H9 (cell line): ENCODE data around the gene ARHGEF7. TPM values are rescaled to one million over a fixed set of nuclear protein-coding genes. Genes with fewer than 3 reads are reported as not detected.

Source experiments
- DNase-seq: peaks from one replicate; pipeline ENCODE4 v3.0.0-alpha.2; 2017
- H2AFZ ChIP-seq: one replicate; pipeline ENCODE4 v1.6.1; 2013; ENCODE audit warnings: mild to moderate bottlenecking, low read length, control low read depth, moderate library complexity
- H2AK5ac ChIP-seq: 2 replicates; pipeline ENCODE4 v1.6.1; 2013; ENCODE audit warnings: low read length, control low read depth, mixed read lengths; ENCODE audit not compliant: insufficient read length
- H2BK120ac ChIP-seq: one replicate; pipeline ENCODE4 v1.6.1; 2013; ENCODE audit warnings: low read depth, mild to moderate bottlenecking, low read length, control low read depth, inconsistent platforms; ENCODE audit not compliant: poor library complexity, severe bottlenecking
- H2BK12ac ChIP-seq: 2 replicates; pipeline ENCODE4 v1.6.1; 2013; ENCODE audit warnings: low read length, control low read depth, mixed read lengths, low read depth; ENCODE audit not compliant: insufficient read length
- H2BK15ac ChIP-seq: 2 replicates; pipeline ENCODE4 v1.6.1; 2013; ENCODE audit warnings: low read depth, low read length, control low read depth
- H2BK20ac ChIP-seq: one replicate; pipeline ENCODE4 v1.6.1; 2013; ENCODE audit warnings: low read depth, mild to moderate bottlenecking, low read length, control low read depth, inconsistent platforms; ENCODE audit not compliant: poor library complexity, severe bottlenecking
- H2BK5ac ChIP-seq: 2 replicates; pipeline ENCODE4 v1.6.1; 2013; ENCODE audit warnings: low read length, control low read depth, mixed read lengths; ENCODE audit not compliant: insufficient read length
- H3K14ac ChIP-seq: 2 replicates; pipeline ENCODE4 v1.6.1; 2013; ENCODE audit warnings: low read length, control low read depth; ENCODE audit not compliant: insufficient read depth
- H3K18ac ChIP-seq: 2 replicates; pipeline ENCODE4 v1.6.1; 2013; ENCODE audit warnings: low read depth, mild to moderate bottlenecking, mixed read lengths, low read length, control low read depth; ENCODE audit not compliant: insufficient read length
- H3K23ac ChIP-seq: 2 replicates; pipeline ENCODE4 v1.6.1; 2013; ENCODE audit warnings: low read length, control low read depth, mixed read lengths, low read depth; ENCODE audit not compliant: insufficient read length
- H3K23me2 ChIP-seq: 2 replicates; pipeline ENCODE4 v1.6.1; 2013; ENCODE audit warnings: low read depth, mild to moderate bottlenecking, mixed read lengths, low read length, control low read depth; ENCODE audit not compliant: insufficient read length, poor library complexity, severe bottlenecking
- H3K27ac ChIP-seq: 2 replicates; pipeline ENCODE4 v1.5.1; 2013; ENCODE audit warnings: low read length, control low read depth, mixed read lengths, low read depth; ENCODE audit not compliant: insufficient read length
- H3K27me3 ChIP-seq: 2 replicates; pipeline ENCODE4 v1.6.1; 2013; ENCODE audit warnings: low read length, control low read depth, inconsistent platforms; ENCODE audit not compliant: insufficient read depth
- H3K4ac ChIP-seq: 2 replicates; pipeline ENCODE4 v1.6.1; 2013; ENCODE audit warnings: low read depth, mild to moderate bottlenecking, control low read depth, inconsistent platforms, low read length, moderate library complexity
- H3K4me1 ChIP-seq: 2 replicates; pipeline ENCODE4 v1.6.1; 2013; ENCODE audit warnings: low read length, control low read depth, inconsistent platforms; ENCODE audit not compliant: insufficient read depth
- H3K4me2 ChIP-seq: 2 replicates; pipeline ENCODE4 v1.6.1; 2013; ENCODE audit warnings: low read length, control low read depth, mixed read lengths; ENCODE audit not compliant: insufficient read length, insufficient read depth
- H3K56ac ChIP-seq: 2 replicates; pipeline ENCODE4 v1.6.1; 2013; ENCODE audit warnings: low read depth, mild to moderate bottlenecking, mixed read lengths, low read length, control low read depth; ENCODE audit not compliant: insufficient read length
- H3K79me1 ChIP-seq: 2 replicates; pipeline ENCODE4 v1.6.1; 2013; ENCODE audit warnings: low read depth, mild to moderate bottlenecking, moderate library complexity, low read length, control low read depth, inconsistent platforms; ENCODE audit not compliant: insufficient read depth, poor library complexity, severe bottlenecking
- H3K79me2 ChIP-seq: 2 replicates; pipeline ENCODE4 v1.6.1; 2013; ENCODE audit warnings: low read length, control low read depth, inconsistent platforms; ENCODE audit not compliant: insufficient read depth
- H3K9ac ChIP-seq: 2 replicates; pipeline ENCODE4 v1.6.1; 2013; ENCODE audit warnings: low read length, control low read depth, mixed read lengths; ENCODE audit not compliant: insufficient read length; ENCODE audit errors: extremely low read depth
- H3K9me3 ChIP-seq: one replicate; pipeline ENCODE4 v1.6.1; 2013; ENCODE audit warnings: low read depth, low read length, inconsistent platforms; ENCODE audit not compliant: control insufficient read depth
- H3T11ph ChIP-seq: one replicate; pipeline ENCODE4 v1.6.1; 2013; ENCODE audit warnings: mild to moderate bottlenecking, low read length, control low read depth, inconsistent platforms
- H4K20me1 ChIP-seq: one replicate; pipeline ENCODE4 v1.6.1; 2013; ENCODE audit not compliant: control insufficient read depth, insufficient read length, insufficient read depth
- H4K5ac ChIP-seq: 2 replicates; pipeline ENCODE4 v1.6.1; 2013; ENCODE audit warnings: low read depth, mild to moderate bottlenecking, mixed read lengths, low read length, control low read depth; ENCODE audit not compliant: insufficient read length
- H4K8ac ChIP-seq: replicated peaks from 2 replicates; pipeline ENCODE4 v1.6.1; 2013; ENCODE audit warnings: low read length, control low read depth, mixed read lengths, low read depth; ENCODE audit not compliant: insufficient read length
- H4K91ac ChIP-seq: 2 replicates; pipeline ENCODE4 v1.6.1; 2013; ENCODE audit warnings: low read depth, mild to moderate bottlenecking, moderate library complexity, mixed read lengths, low read length, control low read depth; ENCODE audit not compliant: insufficient read length
- H3K27ac Mint-ChIP-seq, 3 experiments: 2 replicates in 2 of 3; 3 replicates in 1 of 3; pipeline ENCODE4 v1.8.0; 2020 to 2021; ENCODE audit warnings: mixed read lengths in 3 of 3, mild to moderate bottlenecking in 1 of 3, moderate library complexity in 1 of 3
- H3K27me3 Mint-ChIP-seq: 2 replicates; pipeline ENCODE4 v1.8.0; 2021; ENCODE audit warnings: low read depth, mild to moderate bottlenecking, moderate library complexity, mixed read lengths
- H3K36me3 Mint-ChIP-seq, 3 experiments: 2 replicates in 2 of 3; 3 replicates in 1 of 3; pipeline ENCODE4 v1.8.0; 2020 to 2021; ENCODE audit warnings: low read depth in 3 of 3, mixed read lengths in 3 of 3; ENCODE audit not compliant: insufficient read depth in 1 of 3
- H3K4me1 Mint-ChIP-seq, 2 experiments: 2 replicates each; pipeline ENCODE4 v1.8.0; 2020; ENCODE audit warnings: mixed read lengths in 2 of 2
- H3K4me3 Mint-ChIP-seq, 2 experiments: 2 replicates in 1 of 2; 3 replicates in 1 of 2; pipeline ENCODE4 v1.8.0; 2020 to 2021; ENCODE audit warnings: mild to moderate bottlenecking in 2 of 2, mixed read lengths in 2 of 2, moderate library complexity in 1 of 2
- H3K9me3 Mint-ChIP-seq, 2 experiments: 2 replicates in 1 of 2; 3 replicates in 1 of 2; pipeline ENCODE4 v1.8.0; 2020; ENCODE audit warnings: mild to moderate bottlenecking in 2 of 2, mixed read lengths in 2 of 2, moderate library complexity in 1 of 2
- WGBS: extraction: QIAGEN DNeasy Blood & Tissue Kit; methylation state at CpG from one replicate; pipeline ENCODE4 v1.1.7; 2013; ENCODE audit warnings: missing lambda C conversion rate, low lambda C conversion rate, mixed read lengths; ENCODE audit not compliant: insufficient read length; ENCODE audit errors: extremely low coverage; 5-methylcytosine and 5-hydroxymethylcytosine counted together
- total RNA-seq: library from RNA; stranded (reverse); gene quantifications from 2 replicates; pipeline ENCODE4 v1.2.1, GENCODE V29; 2021
- TF ChIP-seq, protein P1 (sequence below): fragments of 200-600 bp; sonication (generic); conservative IDR thresholded peaks from 3 replicates; pipeline ENCODE4 v1.8.0; 2021; ENCODE audit warnings: antibody characterized with exemption, mild to moderate bottlenecking

ARHGEF7 gene
- total RNA-seq, 1 experiment from 2014 or later, result 51.9 TPM

DNA sequence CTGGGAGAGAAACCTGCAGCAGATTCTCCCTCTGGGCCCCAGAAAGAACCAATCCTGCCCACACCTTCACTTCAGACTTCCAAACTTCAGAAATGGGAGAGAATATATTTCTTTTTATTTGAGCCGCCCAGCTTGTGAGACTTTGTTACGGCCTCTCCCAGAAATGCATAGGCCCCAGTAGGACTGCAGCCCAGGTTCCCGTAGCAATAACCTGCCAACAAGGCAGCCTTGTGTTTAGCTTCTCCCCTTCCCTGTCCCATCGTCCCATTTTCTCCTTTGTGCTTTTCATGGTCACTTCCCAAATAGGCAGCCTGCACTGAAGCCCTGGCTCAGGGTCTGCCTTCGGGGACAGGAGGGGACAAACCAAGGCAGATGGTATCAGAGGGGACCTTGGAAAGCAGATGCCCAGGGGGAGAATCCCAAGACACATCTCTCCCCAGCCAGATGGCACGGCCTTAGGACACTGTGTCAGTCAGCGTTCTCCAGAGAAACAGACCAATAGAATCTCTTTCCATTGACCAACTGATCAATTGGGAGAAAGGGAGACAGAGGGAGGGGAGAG is 3.7 kb upstream of the ARHGEF7 start:
- Histone ChIP-seq H3T11ph (no peak overlapping the region), H3K23ac (no peak overlapping the region), H4K20me1 (no peaks in the 10 kb centered on the region), H3K14ac (no peak overlapping the region), H2BK15ac (no peak overlapping the region), H3K18ac (no peak overlapping the region), H2AK5ac (no peak overlapping the region), H4K8ac (no peak overlapping the region), H3K27me3 (peaks cover 27% of the 10 kb centered on the region; the same call in 1 of the 2 replicates), H2BK120ac (no peak overlapping the region), H3K4ac (no peak overlapping the region), H2BK5ac (no peak overlapping the region), H3K56ac (no peak overlapping the region), H3K27ac (no peak overlapping the region), H2BK12ac (no peak overlapping the region), H4K5ac (no peak overlapping the region), H3K79me2 (no peaks in the 10 kb centered on the region), H4K91ac (no peak overlapping the region), H3K23me2 (peaks cover 9% of the 10 kb centered on the region), H2BK20ac (no peak overlapping the region), H3K9ac (no peak overlapping the region), H3K4me1 (no peaks in the 10 kb centered on the region), H3K9me3 (no peaks in the 10 kb centered on the region), H3K4me2 (no peak overlapping the region), H3K79me1 (no peaks in the 10 kb centered on the region), H2AFZ (no peak overlapping the region)
- peaks cover 0 to 4% (median 0%) of the 10 kb centered on the region in 3 experiments; a peak in 2 of 7 replicates for H3K36me3 Mint-ChIP-seq
- no peak for DNase-seq
- TF ChIP-seq, protein P1, sequence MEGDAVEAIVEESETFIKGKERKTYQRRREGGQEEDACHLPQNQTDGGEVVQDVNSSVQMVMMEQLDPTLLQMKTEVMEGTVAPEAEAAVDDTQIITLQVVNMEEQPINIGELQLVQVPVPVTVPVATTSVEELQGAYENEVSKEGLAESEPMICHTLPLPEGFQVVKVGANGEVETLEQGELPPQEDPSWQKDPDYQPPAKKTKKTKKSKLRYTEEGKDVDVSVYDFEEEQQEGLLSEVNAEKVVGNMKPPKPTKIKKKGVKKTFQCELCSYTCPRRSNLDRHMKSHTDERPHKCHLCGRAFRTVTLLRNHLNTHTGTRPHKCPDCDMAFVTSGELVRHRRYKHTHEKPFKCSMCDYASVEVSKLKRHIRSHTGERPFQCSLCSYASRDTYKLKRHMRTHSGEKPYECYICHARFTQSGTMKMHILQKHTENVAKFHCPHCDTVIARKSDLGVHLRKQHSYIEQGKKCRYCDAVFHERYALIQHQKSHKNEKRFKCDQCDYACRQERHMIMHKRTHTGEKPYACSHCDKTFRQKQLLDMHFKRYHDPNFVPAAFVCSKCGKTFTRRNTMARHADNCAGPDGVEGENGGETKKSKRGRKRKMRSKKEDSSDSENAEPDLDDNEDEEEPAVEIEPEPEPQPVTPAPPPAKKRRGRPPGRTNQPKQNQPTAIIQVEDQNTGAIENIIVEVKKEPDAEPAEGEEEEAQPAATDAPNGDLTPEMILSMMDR, result no peak
- WGBS, result no CpG with 5 or more reads among the region's 7 CpGs
- H3K9me3 Mint-ChIP-seq, result peaks cover 4 to 9% of the 10 kb centered on the region in 2 experiments; a peak in 3 of 5 replicates
- no peak overlapping the region for H3K4me3 Mint-ChIP-seq
- H3K4me1 Mint-ChIP-seq, result peaks cover 10% of the 10 kb centered on the region in 2 experiments
- peaks cover 75% of the 10 kb centered on the region for H3K27me3 Mint-ChIP-seq
- no peak overlapping the region for H3K27ac Mint-ChIP-seq
